ENCODE results near the gene BMP8A.
"Not testable (repeated sequence)": the region's sequence is repeated elsewhere in the genome, so short reads cannot be mapped to it uniquely, and the experiment has no call there.

The BMP8A gene, protein sequence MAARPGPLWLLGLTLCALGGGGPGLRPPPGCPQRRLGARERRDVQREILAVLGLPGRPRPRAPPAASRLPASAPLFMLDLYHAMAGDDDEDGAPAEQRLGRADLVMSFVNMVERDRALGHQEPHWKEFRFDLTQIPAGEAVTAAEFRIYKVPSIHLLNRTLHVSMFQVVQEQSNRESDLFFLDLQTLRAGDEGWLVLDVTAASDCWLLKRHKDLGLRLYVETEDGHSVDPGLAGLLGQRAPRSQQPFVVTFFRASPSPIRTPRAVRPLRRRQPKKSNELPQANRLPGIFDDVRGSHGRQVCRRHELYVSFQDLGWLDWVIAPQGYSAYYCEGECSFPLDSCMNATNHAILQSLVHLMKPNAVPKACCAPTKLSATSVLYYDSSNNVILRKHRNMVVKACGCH

GRCh38 chr1:39491146-39491921 is at the start of gene BMP8A:
BMP8A (plus strand) TSS chr1:39491636; CDS start chr1:39491992, 356 bp downstream.
- peaks cover 8% of the 10 kb centered on the region for H3K4me1 Mint-ChIP-seq
- DNase-seq (ENCODE audit: low spot score in 2 of 2) (peak; percentile 62 to 86), ATAC-seq (peak; percentile 86)
- peak within 1 kb of the TSS; percentile 65 for H3K27ac Mint-ChIP-seq
- H3K9me3 Mint-ChIP-seq: no peaks in the 10 kb centered on the region
- peaks cover 34% of the 10 kb centered on the region for H3K36me3 Mint-ChIP-seq
- H3K4me3 Mint-ChIP-seq: peak within 1 kb of the TSS; percentile 65

DNA sequence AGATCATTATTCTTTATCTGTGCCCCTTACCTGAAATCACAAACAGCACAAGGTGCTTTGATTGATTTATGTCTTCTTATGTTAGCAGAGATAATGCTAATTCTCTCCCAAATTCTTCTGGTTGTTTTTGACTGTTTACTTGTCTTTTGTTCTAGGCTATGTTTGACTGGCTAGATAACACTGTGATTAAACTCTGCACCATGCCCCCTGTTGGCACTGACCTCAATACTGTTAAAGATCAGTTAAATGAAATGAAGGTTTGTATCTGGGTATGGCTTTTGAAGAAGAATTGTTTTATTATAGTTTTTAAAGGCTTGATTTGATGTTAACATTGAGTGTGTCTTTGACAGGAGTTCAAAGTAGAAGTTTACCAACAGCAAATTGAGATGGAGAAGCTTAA is 49.6 kb upstream of the BMP8A start:
- no peaks in the 10 kb centered on the region for H3K9me3 Mint-ChIP-seq
- ATAC-seq: no peak
- no peak for DNase-seq (ENCODE audit: low spot score in 2 of 2)
- no peak overlapping the region for H3K27ac Mint-ChIP-seq
- H3K36me3 Mint-ChIP-seq: peaks cover 100% of the 10 kb centered on the region
- H3K4me3 Mint-ChIP-seq: no peak overlapping the region
- H3K4me1 Mint-ChIP-seq: no peaks in the 10 kb centered on the region

- Mint-ChIP-seq H3K9me3 (no peaks in the 10 kb centered on the region), H3K4me3 (no peak overlapping the region), H3K27ac (peak overlapping the region; percentile 54), H3K4me1 (no peaks in the 10 kb centered on the region), H3K36me3 (peaks cover 100% of the 10 kb centered on the region)
- ATAC-seq (no peak), DNase-seq (ENCODE audit: low spot score in 2 of 2) (no peak)
Measured at GRCh38 chr1:39445573-39445972, 45.9 kb upstream of the BMP8A start.

GRCh38 chr1:39446986-39447567 is 44.4 kb upstream of the BMP8A start:
- H3K4me3 Mint-ChIP-seq: no peak overlapping the region
- no peaks in the 10 kb centered on the region for H3K9me3 Mint-ChIP-seq

DNA sequence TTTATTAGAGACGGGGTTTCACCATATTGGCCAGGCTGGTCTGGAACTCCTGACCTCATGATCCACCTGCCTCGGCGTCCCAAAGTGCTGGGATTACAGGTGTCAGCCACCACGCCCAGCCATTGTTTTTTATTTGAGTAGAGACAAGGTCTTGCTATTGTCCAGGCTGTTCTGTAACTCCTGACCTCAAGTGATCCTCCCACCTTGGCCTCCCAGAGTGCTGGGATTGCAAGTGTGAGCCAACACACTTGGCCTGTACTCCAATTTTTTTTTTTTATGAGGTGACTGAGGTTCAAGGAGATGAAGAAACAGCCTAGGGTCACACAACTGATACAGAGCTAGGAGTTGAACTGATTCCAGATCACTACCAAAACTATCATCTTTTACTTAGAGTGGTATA is 41.4 kb upstream of the BMP8A start:
- not testable (repeated sequence) for H3K27ac Mint-ChIP-seq; DNase-seq (ENCODE audit: low spot score in 2 of 2); H3K4me1 Mint-ChIP-seq; ATAC-seq; H3K4me3 Mint-ChIP-seq; H3K9me3 Mint-ChIP-seq
- peaks cover 100% of the 10 kb centered on the region for H3K36me3 Mint-ChIP-seq

More at GRCh38 chr1:39446986-39447567, 44.4 kb upstream of the BMP8A start:
- Mint-ChIP-seq H3K4me1 (no peaks in the 10 kb centered on the region), H3K36me3 (peaks cover 100% of the 10 kb centered on the region), H3K27ac (no peak overlapping the region)
- ATAC-seq: no peak
- DNase-seq (ENCODE audit: low spot score in 2 of 2): no peak

DNA sequence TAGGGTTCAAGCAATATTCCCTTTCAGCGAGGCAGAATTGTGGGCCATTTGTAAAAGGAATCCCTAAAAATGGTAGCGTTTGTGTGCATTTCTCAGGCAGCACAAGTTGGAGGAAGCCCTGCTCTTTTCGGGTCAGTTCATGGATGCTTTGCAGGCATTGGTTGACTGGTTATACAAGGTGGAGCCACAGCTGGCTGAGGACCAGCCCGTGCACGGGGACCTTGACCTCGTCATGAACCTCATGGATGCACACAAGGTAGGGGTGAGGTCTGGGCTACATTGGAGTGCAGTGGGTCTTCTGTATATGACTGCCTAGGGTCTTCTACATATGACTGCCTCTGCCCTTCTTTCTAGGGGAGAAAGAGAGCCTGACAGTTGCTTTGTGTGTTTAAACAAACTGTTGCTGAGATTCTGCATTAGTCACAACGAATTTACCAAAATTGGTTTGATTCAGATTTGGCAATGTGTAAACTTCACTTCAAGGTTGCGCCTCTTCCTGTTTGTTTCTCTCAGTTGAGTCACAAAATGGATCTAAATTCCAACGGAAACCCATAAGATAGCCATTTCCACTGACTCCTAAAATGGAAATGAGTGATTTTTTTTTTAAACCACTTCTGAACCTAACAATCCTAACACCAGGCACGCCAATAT is 40.4 kb upstream of the BMP8A start:
- H3K4me3 Mint-ChIP-seq: no peak overlapping the region
- no peaks in the 10 kb centered on the region for H3K9me3 Mint-ChIP-seq
- DNase-seq (ENCODE audit: low spot score in 2 of 2) (no peak), ATAC-seq (no peak)
- peaks cover 100% of the 10 kb centered on the region for H3K36me3 Mint-ChIP-seq
- H3K27ac Mint-ChIP-seq: peak overlapping the region; percentile 60
- H3K4me1 Mint-ChIP-seq: no peaks in the 10 kb centered on the region

GRCh38 chr1:39452081-39452480 is 39.4 kb upstream of the BMP8A start:
- Mint-ChIP-seq H3K27ac (peak overlapping the region; percentile 60), H3K4me1 (no peaks in the 10 kb centered on the region)
- no peak for ATAC-seq

DNA sequence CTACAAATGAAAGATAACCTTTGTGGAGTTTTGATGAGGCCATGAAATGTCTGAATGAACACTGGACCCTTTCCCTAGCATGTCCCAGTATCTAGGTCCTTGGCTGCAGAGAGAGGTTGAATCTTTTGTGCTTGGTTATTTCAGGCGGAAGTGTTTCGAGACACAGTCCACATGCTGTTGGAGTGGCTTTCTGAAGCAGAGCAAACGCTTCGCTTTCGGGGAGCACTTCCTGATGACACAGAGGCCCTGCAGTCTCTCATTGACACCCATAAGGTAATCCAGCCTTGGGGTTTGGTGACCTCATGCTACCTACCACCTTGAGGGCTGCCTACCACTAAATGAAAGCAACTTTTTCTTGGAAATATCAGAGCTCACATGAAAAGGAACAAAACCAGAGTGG is 38.9 kb upstream of the BMP8A start:
- Mint-ChIP-seq H3K36me3 (peaks cover 100% of the 10 kb centered on the region), H3K27ac (no peak overlapping the region)
- no peak for DNase-seq (ENCODE audit: low spot score in 2 of 2)

More at GRCh38 chr1:39452081-39452480, 39.4 kb upstream of the BMP8A start:
- no peak for DNase-seq (ENCODE audit: low spot score in 2 of 2)
- H3K36me3 Mint-ChIP-seq: peaks cover 100% of the 10 kb centered on the region
- H3K4me3 Mint-ChIP-seq: no peak overlapping the region
- no peaks in the 10 kb centered on the region for H3K9me3 Mint-ChIP-seq

GRCh38 chr1:39453603-39454002 is 37.8 kb upstream of the BMP8A start:
- H3K4me1 Mint-ChIP-seq: no peaks in the 10 kb centered on the region
- DNase-seq (ENCODE audit: low spot score in 2 of 2) (no peak), ATAC-seq (no peak)
- no peak overlapping the region for H3K27ac Mint-ChIP-seq
- no peak overlapping the region for H3K4me3 Mint-ChIP-seq
- H3K36me3 Mint-ChIP-seq: peaks cover 100% of the 10 kb centered on the region
- H3K9me3 Mint-ChIP-seq: no peaks in the 10 kb centered on the region

More for the DNA sequence above, 38.9 kb upstream of the BMP8A start:
- ATAC-seq: no peak
- no peak overlapping the region for H3K4me3 Mint-ChIP-seq
- no peaks in the 10 kb centered on the region for H3K4me1 Mint-ChIP-seq
- H3K9me3 Mint-ChIP-seq: no peaks in the 10 kb centered on the region

DNA sequence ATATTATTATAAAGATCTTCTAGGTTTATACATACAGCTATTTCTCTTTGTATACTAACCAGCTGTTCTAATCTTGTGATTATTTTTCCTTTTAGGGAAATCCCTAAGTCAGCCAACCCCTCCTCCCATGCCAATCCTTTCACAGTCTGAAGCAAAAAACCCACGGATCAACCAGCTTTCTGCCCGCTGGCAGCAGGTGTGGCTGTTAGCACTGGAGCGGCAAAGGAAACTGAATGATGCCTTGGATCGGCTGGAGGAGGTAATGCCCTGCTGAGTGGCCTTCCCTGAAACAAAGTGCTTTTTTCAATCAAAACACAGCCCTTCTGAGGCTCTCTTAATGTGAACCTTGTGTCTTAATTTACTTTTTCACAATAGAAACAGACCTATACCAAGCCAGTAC is 32.4 kb upstream of the BMP8A start:
- Mint-ChIP-seq H3K9me3 (no peaks in the 10 kb centered on the region), H3K4me1 (no peaks in the 10 kb centered on the region), H3K4me3 (no peak overlapping the region), H3K27ac (peak overlapping the region; percentile 6), H3K36me3 (peaks cover 100% of the 10 kb centered on the region)
- ATAC-seq (no peak), DNase-seq (ENCODE audit: low spot score in 2 of 2) (no peak)

GRCh38 chr1:39462074-39462473 is 29.4 kb upstream of the BMP8A start:
- Mint-ChIP-seq H3K4me1 (no peaks in the 10 kb centered on the region), H3K9me3 (no peaks in the 10 kb centered on the region), H3K36me3 (peaks cover 100% of the 10 kb centered on the region), H3K4me3 (no peak overlapping the region), H3K27ac (peak overlapping the region; percentile 86)
- DNase-seq (ENCODE audit: low spot score in 2 of 2): no peak
- no peak for ATAC-seq

DNA sequence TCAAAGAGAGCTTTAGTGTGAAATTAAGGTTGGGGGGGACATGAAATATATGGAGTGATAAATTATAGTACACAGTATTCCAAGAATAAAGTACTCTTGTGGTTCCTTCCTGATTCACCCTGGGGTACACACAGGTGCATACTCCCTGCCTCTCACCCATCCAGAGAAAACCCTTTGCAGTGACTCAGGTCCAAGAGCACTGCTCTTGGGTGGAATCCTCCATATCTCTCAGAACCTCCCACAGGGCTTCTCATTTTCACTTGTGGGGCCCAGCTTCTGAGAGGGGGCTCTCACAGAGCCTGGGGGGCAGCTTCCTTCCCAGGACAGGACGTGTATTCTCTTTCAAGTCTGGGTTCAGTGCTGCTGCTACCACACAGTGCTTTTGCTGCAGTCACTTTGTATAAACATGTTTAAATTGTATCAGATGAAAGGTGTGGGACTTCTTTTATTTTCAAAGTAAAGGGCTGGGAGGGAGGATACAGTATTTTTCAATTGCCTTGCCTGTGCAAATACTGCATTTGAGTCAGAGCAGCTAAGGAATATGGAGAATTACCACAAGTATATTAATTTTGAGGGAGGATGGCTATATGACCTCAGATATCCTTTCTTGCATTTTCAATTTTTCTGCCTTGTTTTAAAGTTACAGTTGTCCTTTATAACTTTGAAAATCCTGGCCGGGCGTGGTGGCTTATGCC is 24.9 kb upstream of the BMP8A start:
- Mint-ChIP-seq H3K4me3 (no peak overlapping the region), H3K27ac (peak overlapping the region; percentile 72), H3K36me3 (peaks cover 100% of the 10 kb centered on the region), H3K4me1 (no peaks in the 10 kb centered on the region), H3K9me3 (no peaks in the 10 kb centered on the region)
- ATAC-seq: no peak
- no peak for DNase-seq (ENCODE audit: low spot score in 2 of 2)

DNA sequence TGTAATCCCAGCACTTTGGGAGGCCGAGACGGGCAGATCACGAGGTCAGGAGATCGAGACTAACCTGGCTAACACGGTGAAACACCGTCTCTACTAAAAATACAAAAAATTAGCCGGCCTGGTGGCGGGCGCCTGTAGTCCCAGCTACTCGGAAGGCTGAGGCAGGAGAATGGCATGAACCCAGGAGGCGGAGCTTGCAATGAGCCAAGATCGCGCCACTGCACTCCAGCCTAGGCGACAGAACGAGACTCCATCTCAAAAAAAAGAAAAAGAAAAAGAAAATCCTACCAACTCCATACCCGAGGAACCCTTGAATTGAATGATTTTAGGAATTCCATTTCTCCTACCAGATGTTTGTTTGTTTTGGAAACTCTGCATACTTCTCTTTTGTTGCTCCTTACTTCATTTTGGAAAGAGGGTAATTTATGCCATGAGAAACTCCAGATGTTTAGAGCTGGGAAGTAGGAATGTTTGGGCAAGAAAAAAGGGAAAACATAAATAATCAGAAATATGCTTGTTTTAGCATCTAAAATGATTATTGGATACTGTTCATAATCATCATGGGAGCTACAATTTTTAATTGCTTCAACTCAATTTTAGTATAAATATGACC is 24.2 kb upstream of the BMP8A start:
- ATAC-seq; DNase-seq (ENCODE audit: low spot score in 2 of 2); H3K4me3 Mint-ChIP-seq; H3K4me1 Mint-ChIP-seq; H3K9me3 Mint-ChIP-seq: not testable (repeated sequence)
- H3K36me3 Mint-ChIP-seq: peaks cover 100% of the 10 kb centered on the region
- H3K27ac Mint-ChIP-seq: peak overlapping the region; percentile 72

GRCh38 chr1:39469150-39469549 is 22.3 kb upstream of the BMP8A start:
- ATAC-seq (no peak), DNase-seq (ENCODE audit: low spot score in 2 of 2) (no peak)
- no peak overlapping the region for H3K4me3 Mint-ChIP-seq
- H3K36me3 Mint-ChIP-seq: peaks cover 100% of the 10 kb centered on the region
- no peaks in the 10 kb centered on the region for H3K4me1 Mint-ChIP-seq
- no peaks in the 10 kb centered on the region for H3K9me3 Mint-ChIP-seq
- H3K27ac Mint-ChIP-seq: peak overlapping the region; percentile 54

Measured in stimulated activated effector memory CD8-positive, alpha-beta T cell treated with anti-CD3 and anti-CD28 coated beads, Interleukin-12 subunit alpha, Interleukin-12 subunit beta, amount 100 ng/mL, for 72 hours (primary cell).